Stomach smooth muscle (tissue), 2 donors: Measurements from ENCODE around the gene SNX7.

Experiments
- H3K27ac ChIP-seq: one replicate; pipeline ENCODE4 v1.7.0; 2013; ENCODE audit warnings: mild to moderate bottlenecking, low read length, inconsistent platforms
- H3K27me3 ChIP-seq, 2 donors: one replicate each; pipeline ENCODE4 v1.7.0; 2013; ENCODE audit warnings: low read length in 2 of 2; ENCODE audit not compliant: insufficient read depth in 2 of 2, control insufficient read depth in 1 of 2
- H3K36me3 ChIP-seq, 2 donors: one replicate each; pipeline ENCODE4 v1.7.0; 2013; ENCODE audit warnings: low read length in 2 of 2; ENCODE audit not compliant: control insufficient read depth in 2 of 2, insufficient read depth in 2 of 2
- H3K4me1 ChIP-seq: one replicate; pipeline ENCODE4 v1.7.0; 2013; ENCODE audit warnings: low read length; ENCODE audit not compliant: control insufficient read depth, insufficient read depth
- H3K4me3 ChIP-seq, 2 donors: one replicate each; pipeline ENCODE4 v1.7.0; 2013; ENCODE audit warnings: low read length in 2 of 2
- H3K9ac ChIP-seq, 2 donors: one replicate each; pipeline ENCODE4 v1.7.0; 2013; ENCODE audit warnings: low read length in 2 of 2, mild to moderate bottlenecking in 1 of 2
- H3K9me3 ChIP-seq, 2 donors: one replicate each; pipeline ENCODE4 v1.7.0; 2013; ENCODE audit warnings: low read length in 2 of 2; ENCODE audit not compliant: control insufficient read depth in 2 of 2
- donor health status: healthy.
- donor health status: Pancreatic carcinoma.

SNX7 gene

DNA sequence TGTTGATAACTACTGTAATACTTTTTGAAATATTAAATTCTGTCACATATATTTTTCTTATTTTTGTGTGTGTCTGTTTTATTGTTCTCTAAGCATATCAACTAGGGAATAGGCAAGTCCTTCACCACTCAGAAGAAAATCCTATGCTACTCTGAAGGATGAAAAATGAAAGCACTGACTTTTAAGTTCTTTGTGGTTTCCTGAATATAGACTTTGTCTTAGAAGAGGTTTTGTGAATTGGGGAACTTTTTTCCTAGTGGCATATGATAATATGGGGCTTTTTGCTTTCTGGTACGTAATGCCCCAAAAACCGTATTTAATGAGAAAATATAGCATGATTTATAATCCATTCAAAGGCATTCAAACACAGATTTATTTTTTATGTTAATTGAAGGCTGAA is 136.0 kb downstream of the SNX7 start:
- Histone ChIP-seq H3K27ac (no peak overlapping the region), H3K9ac (no peak overlapping the region), H3K36me3 (no peaks in the 10 kb centered on the region), H3K4me3 (no peak overlapping the region), H3K27me3 (no peaks in the 10 kb centered on the region), H3K4me1 (no peaks in the 10 kb centered on the region), H3K9me3 (no peaks in the 10 kb centered on the region)
